Endothelial cell of umbilical vein (primary cell): ENCODE measurements around the gene GGPS1. TPM values are rescaled to one million over a fixed set of nuclear protein-coding genes. Genes with fewer than 3 reads are reported as not detected.
A peak's percentile ranks its signal among the peaks of the same experiment; 100 is the strongest.

Experiments used
- BruUV-seq: library from RNA; stranded (reverse); fragments of 400-500 nt; replicated peaks from 2 replicates; lab custom pipeline; 2021; lab: Mats Ljungman, UMichigan
- CTCF ChIA-PET: fragments of 300-600, 350-600 bp; sonication (Branson Sonifier 250); formaldehyde crosslinking; loops from one replicate; lab custom pipeline; 2021; ENCODE audit warnings: antibody characterized with exemption, inconsistent platforms; lab: Charles Lee
- POLR2A ChIA-PET: fragments of 300-600, 350-600 bp; sonication (Branson Sonifier 250); formaldehyde crosslinking; loops from one replicate; lab custom pipeline; 2021; ENCODE audit warnings: antibody characterized with exemption, inconsistent platforms; lab: Charles Lee
- DNase-seq: peaks from one replicate; pipeline ENCODE4 v3.0.0-alpha.2; 2011; ENCODE audit warnings: low read depth, low spot score
- FAIRE-seq: peaks from 2 replicates; lab custom pipeline; 2011; peaks lifted over from hg19 to GRCh38; lab: Jason Lieb, UNC
- H2AFZ ChIP-seq: 2 replicates; pipeline ENCODE4 v1.6.0; 2012; ENCODE audit warnings: low read depth, low read length, control low read depth, inconsistent platforms
- H3K27ac ChIP-seq: 2 replicates; pipeline ENCODE4 v1.5.1; 2011; ENCODE audit warnings: low read depth, mild to moderate bottlenecking, control low read depth, low read length, moderate library complexity; ENCODE audit not compliant: insufficient read depth
- H3K27me3 ChIP-seq, 2 experiments: 2 replicates each; pipeline versions ENCODE4 v1.6.0 to v1.6.1; 2011; ENCODE audit warnings: low read length in 2 of 2, mixed read lengths in 1 of 2; ENCODE audit not compliant: control insufficient read depth in 2 of 2, insufficient read depth in 2 of 2
- H3K36me3 ChIP-seq, 2 experiments: 2 replicates in 1 of 2; 3 replicates in 1 of 2; pipeline ENCODE4 v1.5.1; 2011; ENCODE audit warnings: low read length in 2 of 2, mild to moderate bottlenecking in 1 of 2, moderate library complexity in 1 of 2; ENCODE audit not compliant: control insufficient read depth in 2 of 2, insufficient read depth in 2 of 2; ENCODE audit errors: extremely low read depth in 1 of 2
- H3K4me1 ChIP-seq: 3 replicates; pipeline ENCODE4 v1.5.1; 2011; ENCODE audit warnings: mild to moderate bottlenecking, low read length; ENCODE audit not compliant: control insufficient read depth, insufficient read depth; ENCODE audit errors: extremely low read depth
- H3K4me2 ChIP-seq: 2 replicates; pipeline ENCODE4 v1.6.1; 2011; ENCODE audit warnings: low read length, control low read depth, mixed read lengths; ENCODE audit not compliant: insufficient read depth
- H3K4me3 ChIP-seq, 3 experiments: fragments of 200-600 bp in 1 of 3; sonication (generic), shearing (Covaris generic) in 1 of 3; replicated peaks in 1 of 3; 2 replicates each; pipeline ENCODE4 v1.5.1; 2011 to 2016; ENCODE audit warnings: control low read depth in 3 of 3, low read length in 3 of 3, mild to moderate bottlenecking in 2 of 3, inconsistent platforms in 1 of 3, low read depth in 1 of 3, moderate library complexity in 1 of 3; ENCODE audit not compliant: insufficient read depth in 1 of 3
- H3K79me2 ChIP-seq: 2 replicates; pipeline ENCODE4 v1.6.0; 2012; ENCODE audit warnings: low read length, inconsistent platforms; ENCODE audit not compliant: control insufficient read depth, insufficient read depth
- H3K9ac ChIP-seq: replicated peaks from 2 replicates; pipeline ENCODE3; 2011; ENCODE audit warnings: low read length, control low read depth; ENCODE audit not compliant: insufficient read depth; ENCODE audit errors: extremely low read depth
- H3K9me1 ChIP-seq: replicated peaks from 3 replicates; pipeline ENCODE4 v1.6.0; 2011; ENCODE audit warnings: mild to moderate bottlenecking, low read length; ENCODE audit not compliant: control insufficient read depth, insufficient read depth; ENCODE audit errors: extremely low read depth
- H3K9me3 ChIP-seq: replicated peaks from 2 replicates; pipeline ENCODE4 v1.5.1; 2012; ENCODE audit warnings: low read length, inconsistent platforms; ENCODE audit not compliant: control insufficient read depth, insufficient read depth
- H4K20me1 ChIP-seq: replicated peaks from 2 replicates; pipeline ENCODE3; 2011; ENCODE audit warnings: mild to moderate bottlenecking, low read length; ENCODE audit not compliant: control insufficient read depth, insufficient read depth; ENCODE audit errors: extremely low read depth
- EZH2 ChIP-seq: IDR thresholded peaks from 2 replicates; pipeline ENCODE4 v1.6.1; 2012; ENCODE audit warnings: borderline replicate concordance, low read depth, mild to moderate bottlenecking, moderate library complexity, low read length, inconsistent platforms; ENCODE audit not compliant: severe bottlenecking
- FOS ChIP-seq: IDR thresholded peaks from 2 replicates; pipeline ENCODE4 v1.6.1; 2011; ENCODE audit warnings: mild to moderate bottlenecking, low read length, moderate library complexity, borderline replicate concordance; ENCODE audit not compliant: insufficient read depth
- GATA2 ChIP-seq: IDR thresholded peaks from 2 replicates; pipeline ENCODE4 v1.7.0; 2011; ENCODE audit warnings: low read depth, mild to moderate bottlenecking, moderate library complexity, mixed read lengths, low read length; ENCODE audit not compliant: insufficient read length, insufficient read depth
- JUN ChIP-seq: IDR thresholded peaks from 2 replicates; pipeline ENCODE4 v1.6.1; 2011; ENCODE audit warnings: borderline replicate concordance, low read depth; ENCODE audit not compliant: insufficient read length, insufficient read depth
- MYC ChIP-seq: IDR thresholded peaks from one replicate; pipeline ENCODE4 v1.6.1; 2011; ENCODE audit warnings: mild to moderate bottlenecking, low read depth, low read length
- POLR2A ChIP-seq: IDR thresholded peaks from 2 replicates; pipeline ENCODE4 v1.6.1; 2012; ENCODE audit warnings: low read depth, mild to moderate bottlenecking, control low read depth, low read length
- POLR2AphosphoS5 ChIP-seq: IDR thresholded peaks from 2 replicates; pipeline ENCODE4 v1.6.1; 2012; ENCODE audit warnings: low read depth, mild to moderate bottlenecking, control low read depth, low read length, moderate library complexity; ENCODE audit not compliant: insufficient read depth
- dilution Hi-C: fragments of 300-500 bp; cut with MboI; formaldehyde crosslinking; loops from one replicate; pipeline ENCODE4 v1.15.0; 2019; ENCODE audit warnings: low sequenced_read_pairs; ENCODE audit not compliant: extremely low pct_ligation_motif_present
- intact Hi-C: fragments of 100-400 bp; cut with micrococcal nuclease; formaldehyde crosslinking; loops from one replicate; pipeline ENCODE4 v1.10.0; 2022
- polyA plus RNA-seq, 4 experiments: library from polyadenylated mRNA; depleted of rRNA in 3 of 4; stranded (reverse) in 3 of 4; unstranded in 1 of 4; fragments of >200 nt; gene quantifications; 2 replicates each; pipeline versions ENCODE4 v1.2.1 to v1.2.3, GENCODE V29; 2011 to 2012; ENCODE audit warnings: missing spikeins in 1 of 4
- total RNA-seq: library from RNA; stranded (reverse); gene quantifications from 2 replicates; pipeline ENCODE4 v1.2.3, GENCODE V29; 2021
- TF ChIP-seq, protein P1 (sequence below), 2 donors: IDR thresholded peaks; 1 replicate in 1 of 2; 2 replicates in 1 of 2; pipeline ENCODE4 v1.5.1; 2011; ENCODE audit warnings: low read length in 2 of 2, mild to moderate bottlenecking in 2 of 2, moderate library complexity in 2 of 2, control low read depth in 1 of 2, inconsistent platforms in 1 of 2, low read depth in 1 of 2; ENCODE audit not compliant: insufficient read depth in 1 of 2; ENCODE audit errors: extremely low read depth in 1 of 2
- TF ChIP-seq, protein P2 (sequence below): IDR thresholded peaks from 2 replicates; pipeline ENCODE4 v1.6.1; 2011; ENCODE audit not compliant: insufficient read depth, insufficient read length

GGPS1 gene
- total and polyA plus RNA-seq, 2 donors (not counting 3 experiments of a cell fraction or from before 2014, with no cell fraction given), result 10.7 to 29.5 TPM

DNA sequence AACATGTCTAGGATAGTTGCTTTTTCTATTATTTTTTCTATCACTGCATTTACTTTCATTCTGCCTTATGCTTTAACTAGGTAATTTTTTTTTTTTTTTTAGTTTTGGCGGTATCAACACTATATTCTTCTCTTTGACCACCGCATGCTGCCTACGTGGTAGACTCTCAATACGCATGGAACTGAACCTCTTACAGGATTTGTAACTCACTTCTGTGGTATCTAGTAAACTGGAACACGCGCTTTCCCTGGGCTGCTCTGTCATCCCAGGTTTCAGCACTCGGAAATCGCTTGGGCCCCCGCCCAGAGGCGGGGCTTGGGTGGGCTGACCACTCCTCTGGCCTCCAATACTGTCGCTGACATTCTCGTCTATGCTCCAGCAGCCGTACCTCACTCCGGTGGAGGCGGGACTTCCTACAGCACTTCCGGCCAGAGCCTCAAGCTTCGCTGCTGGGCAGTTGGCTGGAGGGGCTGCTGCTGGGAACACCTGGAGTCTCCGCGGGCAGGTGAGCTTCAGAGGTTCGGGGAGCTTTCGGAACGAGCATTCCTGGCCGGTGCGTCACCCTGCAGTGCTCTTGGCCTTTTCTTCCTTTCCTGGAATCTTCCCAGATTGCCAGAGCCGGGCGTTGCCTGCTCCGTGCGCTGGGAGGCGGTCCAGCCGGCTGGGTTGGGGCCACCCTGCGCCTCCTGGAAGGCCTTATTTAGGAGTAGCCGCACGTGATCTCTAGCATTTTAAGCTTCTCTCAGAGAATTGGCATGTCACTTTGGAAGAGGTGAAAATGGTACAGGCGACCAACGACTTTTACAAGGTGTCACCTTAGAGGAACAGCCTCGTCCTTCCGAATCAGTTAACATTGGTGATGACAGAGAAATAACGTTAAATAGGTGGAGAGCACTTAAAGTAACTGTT is 38.9 kb downstream of the GGPS1 start, which contains the start of gene TBCE:
Gene TBCE (plus strand): TSS at position 428 of the 909 bp plus-strand sequence. CDS start 12,623 bp downstream, outside the sequence.
- ChIA-PET CTCF (interaction anchor here (1.3 kb wide), 1 partner anchor 49 kb away, joined by 13 read pairs; no protein-coding TSS in a partner anchor), POLR2A (interaction anchor here (0.6 to 1.3 kb wide), 3 partner anchors 10 to 59 kb away, joined by 3 to 8 read pairs (median 3); partner anchors contain the start of genes ARID4B and GGPS1)
- H3K4me3 ChIP-seq, result peak within 1 kb of the TSS; percentile 22 to 84 (median 81)
- DNase-seq (peak; percentile 97), FAIRE-seq (peak; percentile 96)
- H3K27ac ChIP-seq, result peak within 1 kb of the TSS; percentile 4
- H3K79me2 ChIP-seq, result peaks cover 21% of the 10 kb centered on the region
- dilution Hi-C loops, result no loop called here
- peaks cover 2% of the 10 kb centered on the region for H3K4me1 ChIP-seq
- H3K9ac ChIP-seq, result peak within 1 kb of the TSS; percentile 61
- peak within 1 kb of the TSS; percentile 78 for H3K4me2 ChIP-seq
- no peaks in the 10 kb centered on the region for H3K9me1 ChIP-seq
- no peaks in the 10 kb centered on the region for H4K20me1 ChIP-seq
- peak within 1 kb of the TSS; percentile 58 for H2AFZ ChIP-seq
- intact Hi-C loops, result loop anchor here (1.0 kb wide), 3 partner anchors 39 to 136 kb away; partner anchors contain the start of genes ARID4B and GGPS1
- no peaks in the 10 kb centered on the region for H3K36me3 ChIP-seq
- no peaks in the 10 kb centered on the region for H3K27me3 ChIP-seq
- BruUV-seq, result TSS peak; percentile 51
- no peaks in the 10 kb centered on the region for H3K9me3 ChIP-seq
- TF ChIP-seq POLR2A, result peak; percentile 95
- TF ChIP-seq MYC, result no peak
- no peak for TF ChIP-seq JUN
- peak; percentile 97 for TF ChIP-seq POLR2AphosphoS5
- TF ChIP-seq, protein P1, sequence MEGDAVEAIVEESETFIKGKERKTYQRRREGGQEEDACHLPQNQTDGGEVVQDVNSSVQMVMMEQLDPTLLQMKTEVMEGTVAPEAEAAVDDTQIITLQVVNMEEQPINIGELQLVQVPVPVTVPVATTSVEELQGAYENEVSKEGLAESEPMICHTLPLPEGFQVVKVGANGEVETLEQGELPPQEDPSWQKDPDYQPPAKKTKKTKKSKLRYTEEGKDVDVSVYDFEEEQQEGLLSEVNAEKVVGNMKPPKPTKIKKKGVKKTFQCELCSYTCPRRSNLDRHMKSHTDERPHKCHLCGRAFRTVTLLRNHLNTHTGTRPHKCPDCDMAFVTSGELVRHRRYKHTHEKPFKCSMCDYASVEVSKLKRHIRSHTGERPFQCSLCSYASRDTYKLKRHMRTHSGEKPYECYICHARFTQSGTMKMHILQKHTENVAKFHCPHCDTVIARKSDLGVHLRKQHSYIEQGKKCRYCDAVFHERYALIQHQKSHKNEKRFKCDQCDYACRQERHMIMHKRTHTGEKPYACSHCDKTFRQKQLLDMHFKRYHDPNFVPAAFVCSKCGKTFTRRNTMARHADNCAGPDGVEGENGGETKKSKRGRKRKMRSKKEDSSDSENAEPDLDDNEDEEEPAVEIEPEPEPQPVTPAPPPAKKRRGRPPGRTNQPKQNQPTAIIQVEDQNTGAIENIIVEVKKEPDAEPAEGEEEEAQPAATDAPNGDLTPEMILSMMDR (IDR thresholded peaks at IDR 0.05; ENCODE audit: extremely low read depth in 1 of 2, insufficient read depth in 1 of 2, low read depth in 1 of 2, low read length in 2 of 2), result peak in 1 of 2 donors; percentile 14
- TF ChIP-seq EZH2, result no peak
- TF ChIP-seq FOS, result no peak
- TF ChIP-seq, protein P2, sequence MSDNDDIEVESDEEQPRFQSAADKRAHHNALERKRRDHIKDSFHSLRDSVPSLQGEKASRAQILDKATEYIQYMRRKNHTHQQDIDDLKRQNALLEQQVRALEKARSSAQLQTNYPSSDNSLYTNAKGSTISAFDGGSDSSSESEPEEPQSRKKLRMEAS, result peak; percentile 49
- TF ChIP-seq GATA2, result no peak
